Stimulated activated CD4-positive, alpha-beta T cell treated with anti-CD3 and anti-CD28 coated beads, Interleukin-1b, Interleukin-23, amount 100 ng/mL, for 1 hour (primary cell): ENCODE data around the gene PNPT1.
"Not testable (repeated sequence)": the region's sequence is repeated elsewhere in the genome, so short reads cannot be mapped to it uniquely, and the experiment has no call there.

ENCODE experiments used
- DNase-seq, 2 donors: peaks; one replicate each; pipeline ENCODE4 v3.0.0-alpha.2; 2020; ENCODE audit warnings: low read depth in 2 of 2

PNPT1 gene

GRCh38 chr2:55598056-55598795 is 95.4 kb downstream of the PNPT1 start:
- DNase-seq: no peak

- DNase-seq: not testable (repeated sequence)
Observed at GRCh38 chr2:55596795-55597194, 96.8 kb downstream of the PNPT1 start.

DNA sequence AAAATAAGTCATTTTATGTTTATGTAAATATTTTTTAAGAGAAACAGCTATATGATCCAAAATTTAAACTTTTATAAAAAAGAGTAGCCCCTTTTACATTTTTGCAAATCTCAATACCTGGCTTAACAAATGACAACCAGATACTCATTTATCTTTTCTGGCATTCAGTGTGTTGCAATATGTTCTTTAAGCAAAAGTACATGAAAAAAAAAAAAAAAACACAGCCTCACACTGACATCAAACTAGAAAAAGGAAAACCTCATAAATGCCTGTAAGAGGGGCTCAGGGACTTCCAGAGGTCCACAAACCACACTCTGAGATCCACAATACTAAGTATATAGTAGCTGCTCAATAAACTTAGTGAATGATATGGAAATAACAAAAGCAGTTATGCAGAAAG is 98.1 kb downstream of the PNPT1 start:
- no peak for DNase-seq

DNA sequence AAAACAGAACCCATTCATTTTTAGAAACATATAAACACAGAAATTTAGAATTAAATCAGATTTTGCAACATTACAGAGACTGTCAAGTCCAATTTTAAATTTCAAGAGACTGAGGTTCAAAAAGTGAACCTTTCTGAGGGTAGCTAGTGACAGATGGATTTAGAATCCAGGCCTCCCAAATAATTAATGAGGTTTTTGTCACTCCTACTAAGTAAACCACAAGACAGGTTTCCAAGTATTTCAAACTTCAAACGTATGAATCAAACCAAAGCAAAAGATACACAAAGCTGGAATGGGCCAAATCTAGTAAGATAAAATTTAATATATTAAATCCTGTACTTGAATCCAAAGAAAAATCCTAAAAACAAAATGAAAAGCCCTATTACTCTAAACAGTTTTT is 101.5 kb downstream of the PNPT1 start:
- no peak for DNase-seq

DNA sequence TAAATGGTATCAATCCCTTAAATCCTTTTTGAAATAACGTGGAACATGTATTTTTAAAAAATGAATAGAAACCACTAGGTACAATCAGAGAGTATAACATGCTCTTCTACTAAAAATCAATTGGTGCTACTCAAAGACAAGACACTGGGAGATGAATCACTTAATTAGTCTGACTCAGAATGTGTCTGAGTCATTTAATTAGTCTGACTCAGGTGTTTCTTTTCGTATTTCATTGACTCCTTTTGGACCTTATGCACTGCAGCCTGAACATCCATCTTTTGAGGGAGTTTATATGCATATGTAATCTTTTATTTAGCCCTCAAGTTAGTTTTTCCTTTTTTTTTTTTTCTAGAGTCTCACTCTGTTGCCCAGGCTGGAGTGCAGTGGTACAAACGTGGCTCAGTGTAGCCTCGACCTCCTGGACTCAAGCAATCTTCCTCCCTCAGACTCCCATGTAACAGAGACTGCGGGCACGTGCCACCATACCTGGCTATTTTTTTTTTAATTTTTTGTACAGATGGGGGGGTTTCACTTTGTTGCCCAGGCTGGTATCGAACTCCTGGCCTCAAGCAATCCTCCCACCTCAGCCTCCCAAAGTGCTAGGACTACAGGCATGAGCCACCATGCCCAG is 102.7 kb downstream of the PNPT1 start:
- no peak for DNase-seq

DNA sequence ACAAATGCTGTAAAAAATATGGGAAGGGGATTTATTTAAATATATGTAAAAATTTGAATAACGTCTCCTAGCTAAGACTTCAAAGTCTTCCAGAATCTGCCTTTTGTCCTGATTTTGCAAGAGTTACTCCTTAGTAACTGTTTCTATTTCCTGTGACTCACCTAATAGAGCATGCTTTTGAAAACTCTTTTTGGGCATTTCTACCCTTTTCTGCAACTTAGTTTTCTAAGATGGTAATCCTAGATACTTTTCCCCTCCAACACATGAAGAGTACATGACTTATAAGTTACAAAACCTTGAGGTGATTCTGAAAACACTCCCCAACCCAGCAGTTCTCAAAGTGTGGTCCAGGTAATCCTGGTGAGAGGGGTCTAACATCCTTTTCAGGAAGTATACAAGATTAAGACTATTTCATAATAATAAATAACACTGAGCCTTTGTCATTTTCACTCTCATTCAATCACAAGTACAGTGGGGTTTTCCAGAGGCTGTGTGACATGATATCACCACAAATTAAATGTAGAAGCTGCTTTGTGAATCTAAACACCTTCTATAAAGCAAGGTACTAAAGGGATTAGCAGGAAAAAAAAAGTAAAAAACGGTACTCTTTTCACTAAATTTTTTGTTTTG is 108.1 kb downstream of the PNPT1 start:
- no peak for DNase-seq
